IPS-11a (cell line): Measurements from ENCODE around the gene FASTK.

Experiments used
- H3K4me3 ChIP-seq: one replicate; pipeline ENCODE4 v1.5.1; 2013; ENCODE audit warnings: low read depth, low read length, control low read depth

The FASTK gene

GRCh38 chr7:151100921-151101320 lies 20.3 kb upstream of the FASTK start:
- no peak overlapping the region for H3K4me3 ChIP-seq

DNA sequence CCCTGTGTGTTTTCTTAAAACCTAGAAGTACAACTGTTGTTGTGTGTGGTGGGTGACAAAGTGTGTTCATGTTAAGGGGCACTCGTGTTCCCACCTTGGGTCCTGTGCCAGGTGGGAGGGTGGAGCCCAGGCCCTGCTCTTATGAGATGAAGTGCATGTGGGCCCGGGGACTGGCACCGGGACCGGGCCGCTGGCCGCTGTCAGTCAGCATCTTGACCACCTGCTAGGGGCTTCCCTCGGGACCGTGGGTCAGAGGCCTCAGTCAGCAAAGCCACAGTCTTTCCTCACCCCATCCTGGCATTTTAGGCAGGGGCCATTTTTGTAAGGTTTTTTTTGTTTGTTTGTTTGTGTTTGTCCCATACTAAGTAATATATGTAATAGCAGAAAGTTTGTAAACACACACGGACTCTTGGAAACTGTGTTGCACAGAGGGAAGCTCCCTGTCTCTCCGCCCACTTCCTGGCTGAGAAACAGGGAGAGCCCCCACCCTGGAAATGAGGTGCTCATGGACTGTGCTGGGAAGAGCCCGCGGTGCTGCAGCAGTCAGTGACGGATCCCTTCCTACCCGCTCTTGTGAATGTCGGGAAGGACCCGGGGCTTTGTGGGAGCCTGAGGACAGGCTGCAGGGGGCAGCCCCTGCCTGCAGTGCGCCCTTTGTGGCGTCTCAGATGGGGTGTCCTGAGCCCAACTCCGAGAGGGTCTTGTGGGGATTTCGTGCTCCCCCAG lies 19.0 kb upstream of the FASTK start:
- H3K4me3 ChIP-seq: no peak overlapping the region

GRCh38 chr7:151095828-151096475 lies 15.3 kb upstream of the FASTK start:
- no peak overlapping the region for H3K4me3 ChIP-seq

DNA sequence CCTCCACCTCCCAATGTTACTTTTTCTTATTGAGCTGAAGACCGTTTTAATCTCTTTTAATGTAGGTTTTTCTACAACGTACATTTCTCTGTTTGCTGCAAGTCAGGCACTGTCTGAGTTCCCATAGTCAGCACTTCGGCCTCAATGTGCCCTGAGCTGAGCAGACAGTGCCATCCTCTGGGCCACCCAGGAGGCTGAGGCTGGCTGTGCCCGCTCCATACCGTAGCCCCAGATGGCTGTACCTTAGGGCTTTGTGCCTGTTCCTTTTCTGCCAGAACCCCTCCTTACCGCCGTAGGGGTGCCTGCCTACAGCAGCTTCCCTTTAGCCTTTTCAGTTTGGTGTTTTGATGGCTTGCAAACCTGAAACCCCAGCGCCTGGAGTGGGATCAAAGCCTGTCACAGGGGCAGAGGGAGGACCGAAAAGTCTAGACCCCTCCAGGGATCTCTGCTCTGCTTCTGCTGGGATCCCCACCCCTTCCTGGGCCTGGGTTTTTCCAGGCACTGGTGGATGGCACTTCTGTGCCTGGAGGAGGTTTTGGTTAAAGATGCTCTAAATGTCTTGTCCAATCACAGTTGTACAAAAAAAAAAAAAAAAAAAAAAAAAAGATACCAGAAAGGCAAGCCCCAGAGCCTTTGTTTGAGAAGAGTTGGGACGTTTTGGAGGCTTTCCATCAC lies 14.7 kb upstream of the FASTK start:
- H3K4me3 ChIP-seq: no peak overlapping the region

GRCh38 chr7:151094675-151095074 lies 14.1 kb upstream of the FASTK start:
- no peak overlapping the region for H3K4me3 ChIP-seq

GRCh38 chr7:151093748-151094147 lies 13.1 kb upstream of the FASTK start:
- H3K4me3 ChIP-seq: no peak overlapping the region

GRCh38 chr7:151091988-151092387 lies 11.4 kb upstream of the FASTK start:
- no peak overlapping the region for H3K4me3 ChIP-seq

DNA sequence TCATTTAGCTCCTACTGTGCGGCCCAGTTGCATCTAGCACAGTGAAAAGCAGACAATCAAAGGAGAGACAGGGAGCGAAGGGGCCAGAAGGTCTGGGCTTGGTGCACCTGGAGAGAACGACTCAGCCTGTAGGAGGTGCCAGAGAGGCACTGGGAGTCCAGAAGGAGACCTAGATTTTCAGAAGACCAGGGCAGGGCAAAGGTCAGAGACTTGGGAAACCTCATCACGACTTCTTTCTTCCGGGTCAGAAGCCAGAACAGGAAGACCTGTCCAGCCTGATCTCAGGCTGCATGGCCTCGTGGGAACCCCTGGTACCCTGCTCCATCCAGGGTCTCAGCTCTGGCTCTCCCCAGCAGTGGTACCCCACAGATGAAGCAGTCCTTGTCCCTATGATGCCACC lies 10.8 kb upstream of the FASTK start:
- H3K4me3 ChIP-seq: no peak overlapping the region

DNA sequence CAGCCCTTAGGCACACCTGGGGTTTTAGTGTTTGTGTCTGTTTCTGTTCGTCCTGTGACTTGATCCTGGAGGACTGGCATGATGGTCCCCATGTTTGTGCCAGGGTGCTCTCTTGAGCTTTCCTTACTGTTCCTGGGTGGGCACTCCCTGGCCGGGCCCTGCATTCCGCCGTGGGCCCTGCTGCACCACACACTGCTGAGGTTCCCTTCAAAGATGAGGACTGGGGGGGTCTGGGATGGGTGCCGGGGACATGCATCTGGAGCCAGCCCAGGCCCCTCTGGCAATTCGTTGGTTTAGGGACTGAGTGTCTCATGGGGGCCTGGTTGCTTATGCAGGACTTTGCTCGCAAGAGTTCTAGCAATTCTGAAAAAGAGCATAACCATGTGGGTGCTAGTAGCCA lies 10.4 kb upstream of the FASTK start:
- H3K4me3 ChIP-seq: no peak overlapping the region

DNA sequence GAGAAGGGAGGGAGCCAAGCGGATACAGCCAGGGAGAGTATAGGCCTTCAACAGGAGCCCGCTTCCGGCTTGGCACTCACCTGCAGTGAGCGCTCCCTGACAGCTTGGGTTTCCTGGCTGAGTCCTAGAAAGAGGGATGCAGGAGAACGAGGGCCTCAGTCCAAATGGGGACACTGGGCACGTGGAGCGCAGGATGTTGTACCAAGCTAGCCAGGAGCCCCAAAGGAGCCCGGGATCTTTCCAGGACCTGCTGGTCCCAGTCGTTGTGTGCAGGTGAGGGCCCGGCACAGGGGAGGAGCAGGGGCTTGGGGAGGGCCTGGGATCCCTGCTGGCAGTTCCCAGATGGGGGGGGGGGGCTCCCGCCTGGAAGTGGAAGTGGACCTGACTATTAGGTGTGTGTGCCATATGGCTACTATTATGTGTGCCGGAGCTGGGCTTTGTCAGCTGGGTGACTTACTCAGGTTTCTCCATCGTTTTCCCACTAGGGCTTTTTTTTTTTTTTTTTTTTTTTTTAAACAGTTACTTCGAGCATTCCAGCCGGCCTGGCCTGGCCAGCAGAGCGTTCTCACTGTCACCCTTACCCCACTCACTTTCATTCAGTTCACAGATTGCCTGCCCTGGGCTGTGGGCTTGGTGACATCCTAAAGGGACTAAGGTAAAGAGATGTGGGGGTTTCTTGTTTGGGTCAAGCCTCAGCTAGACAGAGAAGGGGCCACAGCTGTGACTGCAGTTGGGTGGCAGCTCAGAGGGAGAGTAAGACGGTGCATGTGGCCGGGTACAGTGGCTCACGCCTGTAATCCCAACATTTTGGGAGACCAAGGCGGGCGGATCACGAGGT lies 9.5 kb upstream of the FASTK start:
- H3K4me3 ChIP-seq: no peak overlapping the region

- no peak overlapping the region for H3K4me3 ChIP-seq
These were observed 8.5 kb upstream of the FASTK start for GRCh38 chr7:151088856-151089699.

- peak overlapping the region; percentile 65 for H3K4me3 ChIP-seq
These were observed 7.6 kb upstream of the FASTK start for GRCh38 chr7:151088019-151088855.

DNA sequence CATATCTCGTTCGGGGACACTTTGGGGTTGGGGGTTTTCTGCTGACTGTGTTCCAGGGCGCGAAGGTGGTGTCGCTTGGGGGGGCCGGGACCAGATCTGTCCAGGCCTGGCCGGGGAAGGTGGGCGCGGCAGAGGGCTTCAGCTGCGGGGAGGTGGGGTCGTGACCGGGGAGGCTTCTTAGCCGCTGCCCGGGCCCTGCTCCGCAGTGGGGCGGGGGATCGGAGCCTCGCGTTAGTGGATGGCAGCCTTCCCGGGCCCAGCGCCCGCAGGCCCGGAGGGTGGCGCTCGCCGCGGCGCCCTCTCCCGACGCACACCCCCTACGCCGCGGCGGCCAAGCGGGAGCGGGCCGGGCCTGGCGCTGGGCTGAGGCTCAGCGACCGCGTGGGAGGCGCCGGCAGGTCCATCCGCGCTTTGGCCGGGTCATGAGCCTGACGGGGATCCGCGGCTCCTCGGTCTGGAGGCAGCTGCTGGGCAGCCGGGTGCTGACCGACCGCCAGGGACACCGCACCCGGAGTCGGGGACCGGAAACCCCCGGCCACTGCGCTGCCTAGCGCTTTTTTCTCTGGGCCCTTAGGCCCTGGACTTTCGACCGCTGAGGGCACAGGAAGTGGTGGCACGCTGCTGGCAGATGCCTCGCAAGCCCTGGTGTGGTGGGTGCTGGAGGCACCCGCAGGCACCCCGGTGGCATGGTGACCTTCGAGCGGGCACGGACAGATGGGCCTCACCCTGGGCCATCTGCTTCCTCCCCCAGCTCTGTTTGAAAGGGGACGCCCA lies 6.8 kb upstream of the FASTK start:
- H3K4me3 ChIP-seq: peak overlapping the region; percentile 65

DNA sequence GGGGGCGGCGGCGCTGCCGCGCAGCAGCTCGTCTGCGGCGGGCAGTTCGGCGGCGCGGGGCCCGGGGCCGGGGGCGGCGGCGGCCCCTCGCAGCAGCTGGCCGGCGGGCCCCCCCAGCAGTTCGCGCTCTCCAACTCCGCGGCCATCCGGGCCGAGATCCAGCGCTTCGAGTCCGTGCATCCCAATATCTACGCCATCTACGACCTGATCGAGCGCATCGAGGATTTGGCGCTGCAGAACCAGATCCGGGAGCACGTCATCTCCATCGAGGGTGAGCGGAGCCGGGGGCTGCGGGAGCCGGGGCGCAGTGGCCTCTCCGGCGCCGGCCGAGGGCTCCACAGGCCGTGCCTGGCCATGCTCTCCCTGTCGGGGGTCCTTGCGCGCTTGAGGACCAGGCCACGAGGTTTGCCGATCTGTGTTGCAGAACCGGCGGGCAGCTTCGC lies 6.2 kb upstream of the FASTK start:
- peak overlapping the region; percentile 65 for H3K4me3 ChIP-seq

GRCh38 chr7:151085691-151086620 lies 5.3 kb upstream of the FASTK start, which contains the start of gene AGAP3:
AGAP3 (plus strand) TSS chr7:151086475; CDS start chr7:151086742, 267 bp downstream.
- H3K4me3 ChIP-seq: peak within 1 kb of the TSS; percentile 65

- H3K4me3 ChIP-seq: peak overlapping the region; percentile 58
These were observed 4.7 kb upstream of the FASTK start for GRCh38 chr7:151085329-151085690.

- H3K4me3 ChIP-seq: peak overlapping the region; percentile 39
These were observed 3.2 kb upstream of the FASTK start for GRCh38 chr7:151083824-151084160.
